Skeletal muscle tissue (tissue), 4 donors: Measurements from ENCODE around the gene TEX2. TPM values are rescaled to one million over a fixed set of nuclear protein-coding genes. Genes with fewer than 3 reads are reported as not detected.

Experiments used
- H3K27ac ChIP-seq: one replicate; pipeline ENCODE4 v1.7.0; 2013; ENCODE audit warnings: mild to moderate bottlenecking, low read depth, low read length, inconsistent platforms
- H3K27me3 ChIP-seq, 3 donors: one replicate each; pipeline ENCODE4 v1.7.0; 2013; ENCODE audit warnings: low read length in 3 of 3; ENCODE audit not compliant: control insufficient read depth in 3 of 3, insufficient read depth in 3 of 3
- H3K36me3 ChIP-seq, 3 donors: one replicate each; pipeline ENCODE4 v1.7.0; 2013; ENCODE audit warnings: low read length in 3 of 3; ENCODE audit not compliant: control insufficient read depth in 3 of 3, insufficient read depth in 3 of 3
- H3K4me1 ChIP-seq, 3 donors: one replicate each; pipeline ENCODE4 v1.7.0; 2013; ENCODE audit warnings: low read length in 3 of 3, mild to moderate bottlenecking in 3 of 3; ENCODE audit not compliant: control insufficient read depth in 3 of 3, insufficient read depth in 3 of 3
- H3K4me3 ChIP-seq, 3 donors: one replicate each; pipeline ENCODE4 v1.7.0; 2013; ENCODE audit warnings: low read length in 3 of 3
- H3K9ac ChIP-seq, 3 donors: one replicate each; pipeline ENCODE4 v1.7.0; 2013; ENCODE audit warnings: low read length in 3 of 3, mild to moderate bottlenecking in 3 of 3, moderate library complexity in 2 of 3, low read depth in 1 of 3
- H3K9me3 ChIP-seq, 3 donors: one replicate each; pipeline ENCODE4 v1.7.0; 2013; ENCODE audit warnings: low read length in 3 of 3; ENCODE audit not compliant: control insufficient read depth in 3 of 3
- total RNA-seq: library from RNA; depleted of rRNA; stranded (reverse); fragments of >200 nt; gene quantifications from one replicate; pipeline ENCODE4 v1.2.3, GENCODE V29; 2014
- donor health status: Osteomylitis.

Gene TEX2
- total RNA-seq, 1 donor from 2014 or later = 20.4 TPM

- Histone ChIP-seq H3K27ac (peak overlapping the region; percentile 23), H3K9me3 (no peaks in the 10 kb centered on the region), H3K9ac (peak overlapping the region in 1 of 3 donors; percentile 65), H3K27me3 (no peaks in the 10 kb centered on the region), H3K4me3 (no peak overlapping the region), H3K36me3 (no peaks in the 10 kb centered on the region), H3K4me1 (peaks cover 33 to 53% (median 50%) of the 10 kb centered on the region in 3 donors)
These were observed 62.7 kb downstream of the TEX2 start for GRCh38 chr17:64200080-64201032.

- no peaks in the 10 kb centered on the region for H3K9me3 ChIP-seq
- H3K27me3 ChIP-seq = no peaks in the 10 kb centered on the region
- no peak overlapping the region for H3K27ac ChIP-seq
- H3K9ac ChIP-seq = no peak overlapping the region
- no peaks in the 10 kb centered on the region for H3K36me3 ChIP-seq
- H3K4me3 ChIP-seq = no peak overlapping the region
- H3K4me1 ChIP-seq = peaks cover 33 to 50% (median 46%) of the 10 kb centered on the region in 3 donors
These were observed 64.5 kb downstream of the TEX2 start for GRCh38 chr17:64198331-64199090.

- Histone ChIP-seq H3K27ac (no peak overlapping the region), H3K27me3 (no peaks in the 10 kb centered on the region), H3K4me1 (peaks cover 21 to 41% (median 39%) of the 10 kb centered on the region in 3 donors), H3K4me3 (no peak overlapping the region), H3K9me3 (no peaks in the 10 kb centered on the region), H3K36me3 (peaks cover 3 to 7% (median 6%) of the 10 kb centered on the region in 3 donors), H3K9ac (no peak overlapping the region)
These were observed 66.5 kb downstream of the TEX2 start for GRCh38 chr17:64196601-64197000.

- Histone ChIP-seq H3K4me1 (peaks cover 13 to 22% (median 22%) of the 10 kb centered on the region in 3 donors), H3K4me3 (no peak overlapping the region), H3K27me3 (no peaks in the 10 kb centered on the region), H3K36me3 (peaks cover 3 to 7% (median 6%) of the 10 kb centered on the region in 3 donors), H3K27ac (no peak overlapping the region), H3K9ac (no peak overlapping the region), H3K9me3 (no peaks in the 10 kb centered on the region)
These were observed 69.5 kb downstream of the TEX2 start for GRCh38 chr17:64193561-64193960.

- Histone ChIP-seq H3K27me3 (no peaks in the 10 kb centered on the region), H3K27ac (no peak overlapping the region)
These were observed 70.5 kb downstream of the TEX2 start for GRCh38 chr17:64192589-64192988.

GRCh38 chr17:64190472-64190871, 72.6 kb downstream of the TEX2 start:
- Histone ChIP-seq H3K9ac (no peak overlapping the region), H3K9me3 (no peaks in the 10 kb centered on the region), H3K4me1 (peaks cover 28 to 37% (median 35%) of the 10 kb centered on the region in 3 donors), H3K27ac (no peak overlapping the region), H3K4me3 (no peak overlapping the region), H3K36me3 (peaks cover 5 to 9% (median 9%) of the 10 kb centered on the region in 3 donors), H3K27me3 (no peaks in the 10 kb centered on the region)

More at GRCh38 chr17:64192589-64192988, 70.5 kb downstream of the TEX2 start:
- no peaks in the 10 kb centered on the region for H3K9me3 ChIP-seq
- peaks cover 13 to 19% (median 17%) of the 10 kb centered on the region in 3 donors for H3K4me1 ChIP-seq
- no peak overlapping the region for H3K9ac ChIP-seq
- H3K36me3 ChIP-seq = peaks cover 3 to 9% (median 9%) of the 10 kb centered on the region in 3 donors
- H3K4me3 ChIP-seq = no peak overlapping the region

GRCh38 chr17:64188088-64188487, 75.0 kb downstream of the TEX2 start:
- Histone ChIP-seq H3K36me3 (peaks cover 5 to 9% (median 7%) of the 10 kb centered on the region in 3 donors), H3K9ac (no peak overlapping the region), H3K27me3 (no peaks in the 10 kb centered on the region), H3K4me1 (peaks cover 29 to 41% (median 37%) of the 10 kb centered on the region in 3 donors), H3K27ac (no peak overlapping the region), H3K4me3 (no peak overlapping the region), H3K9me3 (no peaks in the 10 kb centered on the region)

- no peak overlapping the region for H3K9ac ChIP-seq
- peaks cover 4 to 9% (median 5%) of the 10 kb centered on the region in 3 donors for H3K36me3 ChIP-seq
- no peaks in the 10 kb centered on the region for H3K27me3 ChIP-seq
- H3K4me1 ChIP-seq = peaks cover 24 to 33% (median 30%) of the 10 kb centered on the region in 3 donors
- H3K4me3 ChIP-seq = no peak overlapping the region
- H3K27ac ChIP-seq = no peak overlapping the region
- no peaks in the 10 kb centered on the region for H3K9me3 ChIP-seq
These were observed 75.8 kb downstream of the TEX2 start for GRCh38 chr17:64187093-64187895.
